OCI-LY7 (cell line): ENCODE measurements around the gene SGMS1. TPM values are rescaled to one million over a fixed set of nuclear protein-coding genes. Genes with fewer than 3 reads are reported as not detected.

ENCODE experiments used
- BruUV-seq: library from RNA; stranded (reverse); fragments of 400-500 nt; replicated peaks from 2 replicates; lab custom pipeline; 2021; lab: Mats Ljungman, UMichigan
- CTCF ChIA-PET: fragments of 300-600 bp; sonication (Branson Sonifier 250); formaldehyde crosslinking; loops from one replicate; lab custom pipeline; 2022; ENCODE audit warnings: antibody characterized with exemption; ENCODE audit not compliant: unreplicated experiment; lab: Charles Lee
- POLR2A ChIA-PET: fragments of 300-600 bp; sonication (Branson Sonifier 250); formaldehyde crosslinking; loops from one replicate; lab custom pipeline; 2022; ENCODE audit warnings: antibody characterized with exemption; lab: Charles Lee
- DNase-seq: peaks from one replicate; pipeline ENCODE4 v3.0.0-alpha.2; 2015; ENCODE audit warnings: low spot score
- H2AFZ ChIP-seq: fragments of 200-600 bp; sonication (generic), shearing (Covaris generic); 2 replicates; pipeline ENCODE4 v1.6.1; 2014; ENCODE audit warnings: mild to moderate bottlenecking, antibody characterized with exemption, low read length, moderate library complexity
- H3K27ac ChIP-seq: fragments of 200-600 bp; sonication (generic); 2 replicates; pipeline ENCODE4 v1.5.1; 2014; ENCODE audit warnings: mixed run types, low read depth, mild to moderate bottlenecking, moderate library complexity, low read length, inconsistent platforms; ENCODE audit not compliant: poor library complexity, severe bottlenecking
- H3K36me3 ChIP-seq: fragments of 200-600 bp; sonication (generic); 2 replicates; pipeline ENCODE4 v1.6.1; 2014; ENCODE audit warnings: mild to moderate bottlenecking, antibody characterized with exemption, low read length, moderate library complexity, mixed read lengths; ENCODE audit not compliant: insufficient read depth
- H3K4me1 ChIP-seq: fragments of 200-600 bp; sonication (generic); 2 replicates; pipeline ENCODE4 v1.5.1; 2014; ENCODE audit warnings: mild to moderate bottlenecking, low read length; ENCODE audit not compliant: insufficient read depth, poor library complexity, severe bottlenecking
- H3K4me2 ChIP-seq: fragments of 200-600 bp; sonication (generic); 2 replicates; pipeline ENCODE4 v1.6.1; 2014; ENCODE audit warnings: mild to moderate bottlenecking, low read length
- H3K4me3 ChIP-seq: fragments of 200-600 bp; sonication (generic); 2 replicates; pipeline ENCODE4 v1.5.1; 2014; ENCODE audit warnings: mild to moderate bottlenecking, low read depth, low read length; ENCODE audit not compliant: poor library complexity, severe bottlenecking
- H3K79me2 ChIP-seq: fragments of 200-600 bp; sonication (generic); 2 replicates; pipeline ENCODE4 v1.6.1; 2016; ENCODE audit warnings: low read depth, mild to moderate bottlenecking, low read length, moderate library complexity, mixed read lengths; ENCODE audit not compliant: insufficient read depth
- H3K9me2 ChIP-seq: fragments of 200-600 bp; sonication (generic); 2 replicates; pipeline ENCODE4 v1.6.1; 2016; ENCODE audit warnings: mild to moderate bottlenecking, low read length, mixed read lengths; ENCODE audit not compliant: insufficient read depth
- H3K9me3 ChIP-seq: fragments of 200-600 bp; sonication (generic); 2 replicates; pipeline ENCODE4 v1.6.1; 2014; ENCODE audit warnings: mild to moderate bottlenecking, mixed run types, low read length, mixed read lengths
- H4K20me1 ChIP-seq: fragments of 200-600 bp; sonication (generic); 2 replicates; pipeline ENCODE4 v1.6.1; 2014; ENCODE audit warnings: mild to moderate bottlenecking, antibody characterized with exemption, low read length, moderate library complexity, mixed read lengths; ENCODE audit not compliant: insufficient read depth
- EZH2phosphoT487 ChIP-seq: fragments of 200-600 bp; sonication (generic); IDR thresholded peaks from 2 replicates; pipeline ENCODE4 v1.6.1; 2018; ENCODE audit warnings: low read depth, borderline replicate concordance, mild to moderate bottlenecking, mixed run types, antibody characterized with exemption, low read length, moderate library complexity, mixed read lengths
- intact Hi-C: fragments of 100-400 bp; cut with micrococcal nuclease; formaldehyde crosslinking; loops from one replicate; pipeline ENCODE4 v1.10.0; 2022; ENCODE audit not compliant: unreplicated experiment
- total RNA-seq, 2 experiments: library from RNA; depleted of rRNA in 1 of 2; stranded (reverse); fragments of >200 nt in 1 of 2; shearing (Covaris generic) in 1 of 2; gene quantifications; 2 replicates each; pipeline ENCODE4 v1.2.3, GENCODE V29; 2014 to 2022
- TF ChIP-seq, protein P1 (sequence below): fragments of 200-600 bp; sonication (generic); conservative IDR thresholded peaks from 2 replicates; pipeline ENCODE4 v1.5.1; 2014; ENCODE audit warnings: mild to moderate bottlenecking, antibody characterized with exemption, low read length, moderate library complexity, mixed read lengths

The SGMS1 gene
- total RNA-seq, 2 experiments from 2014 or later = 45.4 to 57.5 TPM

DNA sequence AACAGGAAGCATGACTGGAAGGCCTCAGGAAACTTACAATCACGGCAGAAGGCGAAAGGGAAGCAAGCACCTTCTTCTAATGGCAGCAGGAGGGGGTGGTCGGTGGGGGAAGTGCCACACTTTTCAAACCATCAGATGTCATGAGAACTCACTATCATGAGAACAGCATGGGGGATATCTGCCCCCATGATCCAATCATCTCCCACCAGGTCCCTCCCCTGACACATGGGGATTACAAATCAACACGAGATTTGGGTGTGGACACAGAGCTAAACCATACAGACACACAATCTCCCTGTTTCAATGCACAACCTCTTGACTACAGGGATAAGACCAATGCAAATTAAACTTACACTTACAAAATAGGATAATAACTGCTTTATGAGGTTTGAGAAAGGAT lies 97.6 kb downstream of the SGMS1 start:
- POLR2A ChIA-PET = interaction anchor here (0.8 kb wide), 1 partner anchor 13 kb away, joined by 4 read pairs; no protein-coding TSS in a partner anchor
- no peaks in the 10 kb centered on the region for H3K79me2 ChIP-seq
- no peaks in the 10 kb centered on the region for H3K9me2 ChIP-seq

DNA sequence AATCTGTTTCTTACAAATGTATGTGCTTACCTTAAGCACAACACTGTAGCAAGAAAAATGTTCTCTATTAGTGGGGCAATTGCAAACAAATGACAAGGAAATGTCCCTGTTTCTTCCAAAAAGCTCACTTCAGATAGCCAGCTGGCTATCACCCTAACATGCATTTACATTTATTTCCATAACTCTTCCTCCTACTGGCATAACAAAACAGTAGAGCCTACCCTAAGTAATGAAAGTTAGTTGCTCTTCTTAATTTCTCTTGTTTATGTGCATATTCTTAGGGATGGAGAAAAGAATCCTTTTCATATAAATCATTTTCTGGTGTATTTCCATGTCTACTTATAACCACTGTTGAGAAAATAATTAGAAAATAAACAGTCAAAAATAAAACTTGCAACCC lies 100.4 kb downstream of the SGMS1 start:
- DNase-seq = no peak
- Histone ChIP-seq H3K4me3 (no peak overlapping the region), H3K4me2 (no peak overlapping the region), H3K27ac (no peak overlapping the region), H3K9me3 (no peaks in the 10 kb centered on the region), H3K4me1 (no peaks in the 10 kb centered on the region), H3K79me2 (no peaks in the 10 kb centered on the region), H3K36me3 (no peaks in the 10 kb centered on the region), H4K20me1 (no peaks in the 10 kb centered on the region), H2AFZ (no peak overlapping the region), H3K9me2 (no peaks in the 10 kb centered on the region)
- POLR2A ChIA-PET = interaction anchor here (0.6 to 1.1 kb wide), 2 partner anchors 10 to 1912 kb away, joined by 3 to 5 read pairs; no protein-coding TSS in a partner anchor
- intact Hi-C loops = no loop called here
- no peak for TF ChIP-seq EZH2phosphoT487
- TF ChIP-seq, protein P1, sequence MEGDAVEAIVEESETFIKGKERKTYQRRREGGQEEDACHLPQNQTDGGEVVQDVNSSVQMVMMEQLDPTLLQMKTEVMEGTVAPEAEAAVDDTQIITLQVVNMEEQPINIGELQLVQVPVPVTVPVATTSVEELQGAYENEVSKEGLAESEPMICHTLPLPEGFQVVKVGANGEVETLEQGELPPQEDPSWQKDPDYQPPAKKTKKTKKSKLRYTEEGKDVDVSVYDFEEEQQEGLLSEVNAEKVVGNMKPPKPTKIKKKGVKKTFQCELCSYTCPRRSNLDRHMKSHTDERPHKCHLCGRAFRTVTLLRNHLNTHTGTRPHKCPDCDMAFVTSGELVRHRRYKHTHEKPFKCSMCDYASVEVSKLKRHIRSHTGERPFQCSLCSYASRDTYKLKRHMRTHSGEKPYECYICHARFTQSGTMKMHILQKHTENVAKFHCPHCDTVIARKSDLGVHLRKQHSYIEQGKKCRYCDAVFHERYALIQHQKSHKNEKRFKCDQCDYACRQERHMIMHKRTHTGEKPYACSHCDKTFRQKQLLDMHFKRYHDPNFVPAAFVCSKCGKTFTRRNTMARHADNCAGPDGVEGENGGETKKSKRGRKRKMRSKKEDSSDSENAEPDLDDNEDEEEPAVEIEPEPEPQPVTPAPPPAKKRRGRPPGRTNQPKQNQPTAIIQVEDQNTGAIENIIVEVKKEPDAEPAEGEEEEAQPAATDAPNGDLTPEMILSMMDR = no peak
- CTCF ChIA-PET = no interaction called here
- no TSS peak for BruUV-seq

More for the DNA sequence above, 97.6 kb downstream of the SGMS1 start:
- intact Hi-C loops = no loop called here
- Histone ChIP-seq H3K4me1 (no peaks in the 10 kb centered on the region), H3K4me3 (no peak overlapping the region), H3K4me2 (no peak overlapping the region), H4K20me1 (no peaks in the 10 kb centered on the region), H2AFZ (no peak overlapping the region), H3K9me3 (no peaks in the 10 kb centered on the region), H3K27ac (no peak overlapping the region), H3K36me3 (no peaks in the 10 kb centered on the region)
- BruUV-seq = no TSS peak
- TF ChIP-seq EZH2phosphoT487 = no peak
- TF ChIP-seq, protein P1 = no peak
- no peak for DNase-seq
- CTCF ChIA-PET = no interaction called here

DNA sequence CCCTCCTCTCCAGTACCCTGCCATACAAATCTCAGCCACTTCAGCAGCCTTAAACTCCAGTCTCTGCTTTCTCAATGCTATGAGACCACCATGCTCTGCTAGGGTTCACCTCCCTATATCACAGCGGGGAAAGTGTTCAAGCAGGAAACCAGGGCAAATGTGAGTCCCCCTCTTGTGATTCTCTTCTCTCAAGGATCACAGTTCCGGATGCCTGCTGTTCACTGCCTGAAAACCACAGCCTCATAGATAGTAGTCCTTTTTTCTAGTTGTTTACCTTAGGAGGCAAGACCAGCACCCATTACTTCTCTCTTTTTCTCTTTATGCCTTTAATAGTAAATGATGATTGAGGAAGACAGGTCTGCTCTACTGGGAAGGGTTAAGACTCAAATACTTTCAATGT lies 100.8 kb downstream of the SGMS1 start:
- Histone ChIP-seq H3K27ac (no peak overlapping the region), H4K20me1 (no peaks in the 10 kb centered on the region), H3K4me3 (no peak overlapping the region), H3K9me3 (no peaks in the 10 kb centered on the region), H3K79me2 (no peaks in the 10 kb centered on the region), H3K4me2 (no peak overlapping the region), H3K9me2 (no peaks in the 10 kb centered on the region), H3K4me1 (no peaks in the 10 kb centered on the region), H2AFZ (no peak overlapping the region), H3K36me3 (no peaks in the 10 kb centered on the region)
- CTCF ChIA-PET = interaction anchor here (1.4 kb wide), 1 partner anchor 9 kb away, joined by 3 read pairs; no protein-coding TSS in a partner anchor
- no peak for TF ChIP-seq EZH2phosphoT487
- TF ChIP-seq, protein P1 = no peak
- POLR2A ChIA-PET = no interaction called here
- DNase-seq = no peak
- intact Hi-C loops = no loop called here
- no TSS peak for BruUV-seq
